ENCODE measurements around the gene TUBB4A. TPM values are rescaled to one million over a fixed set of nuclear protein-coding genes. Genes with fewer than 3 reads are reported as not detected.
"Not testable (repeated sequence)": the region's sequence is repeated elsewhere in the genome, so short reads cannot be mapped to it uniquely, and the experiment has no call there.

TUBB4A gene
- not detected for total RNA-seq

DNA sequence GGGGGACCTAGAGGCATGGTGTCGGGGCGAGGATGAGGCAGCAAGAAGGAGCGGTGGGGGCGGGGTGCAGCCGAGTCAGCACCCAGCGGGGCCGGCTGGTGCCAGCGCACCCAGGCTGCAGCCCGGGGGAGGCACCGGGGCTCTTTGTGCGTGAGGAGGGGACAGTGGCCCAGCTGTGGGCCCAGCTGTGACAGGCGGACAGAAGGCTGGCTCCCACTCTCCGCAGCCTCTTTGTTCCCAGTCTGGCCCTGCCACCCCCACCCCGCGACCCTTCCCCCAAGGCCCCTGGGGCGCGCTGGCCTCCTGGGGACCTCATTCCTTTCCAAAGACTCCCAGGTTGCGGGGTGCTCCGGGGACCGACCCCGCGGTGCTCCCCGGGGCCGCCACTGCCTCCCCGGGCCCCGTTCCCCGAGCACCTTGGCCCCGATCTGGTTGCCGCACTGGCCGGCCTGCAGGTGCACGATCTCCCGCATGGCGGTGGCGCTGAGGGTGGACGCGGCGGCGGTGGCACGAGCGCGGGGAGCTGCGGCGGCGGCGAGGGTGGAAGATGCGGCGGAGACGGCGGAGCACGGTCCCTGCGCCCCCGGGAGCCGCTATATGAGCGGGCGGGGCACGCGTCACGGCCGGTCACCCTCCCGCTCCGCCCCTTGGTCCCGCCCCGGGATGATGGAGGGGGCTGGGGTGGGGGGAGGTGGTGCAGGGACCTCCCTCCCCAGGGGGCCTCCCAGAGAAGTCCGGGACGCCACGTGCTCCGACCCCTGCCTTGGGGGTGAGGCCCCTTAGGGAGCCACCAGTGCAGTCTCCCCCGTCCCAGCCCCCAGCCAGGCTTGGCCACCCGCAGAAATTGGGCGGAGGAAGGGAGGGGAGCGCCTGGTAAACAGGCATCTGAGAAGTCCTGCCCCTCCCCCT, at the start of gene TUBB4A:
TUBB4A (minus strand) TSS at position 570 of the 909 bp plus-strand sequence; CDS start at position 473, 97 bp downstream.
- DNase-seq = no peak

DNA sequence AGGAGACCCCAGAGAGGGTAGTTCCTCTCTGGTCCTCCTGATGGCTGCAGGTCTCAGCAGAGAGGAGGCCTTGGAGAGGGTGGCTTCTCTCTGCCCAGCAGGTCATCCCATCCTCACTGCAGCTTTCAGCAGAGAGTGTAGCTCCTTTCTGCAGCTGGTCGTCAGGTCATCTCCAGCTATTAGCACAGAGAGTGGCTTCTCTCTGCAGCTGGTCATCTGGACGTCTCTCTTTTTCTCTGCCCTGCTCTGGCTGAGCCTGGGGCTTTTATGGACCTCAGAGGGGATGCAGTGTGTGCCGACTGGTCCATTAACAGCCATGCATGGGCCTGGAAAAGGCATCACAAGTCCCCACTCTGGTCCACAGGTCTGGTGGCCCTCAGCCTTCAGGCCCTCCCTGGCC, 49.0 kb upstream of the TUBB4A start:
- no peak for DNase-seq

DNA sequence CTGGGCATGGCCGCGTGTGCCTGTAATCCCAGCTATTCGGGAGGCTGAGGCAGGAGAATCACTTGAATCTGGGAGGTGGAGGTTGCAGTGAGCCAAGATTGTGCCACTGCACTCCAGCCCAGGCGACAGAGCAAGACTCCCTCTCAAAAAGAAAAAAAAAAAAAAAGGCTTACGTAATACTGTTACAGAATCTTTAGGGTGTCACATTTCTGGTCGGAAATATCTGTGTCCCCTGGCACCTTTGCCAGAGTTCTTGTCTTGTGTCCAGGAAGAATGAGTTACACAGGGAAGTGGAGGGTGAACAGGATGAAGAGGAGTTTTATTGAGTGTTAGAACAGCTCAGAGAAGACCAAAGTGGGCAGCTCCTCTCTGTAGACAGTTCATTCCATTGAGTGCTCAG, 48.6 kb upstream of the TUBB4A start:
- DNase-seq = not testable (repeated sequence)

DNA sequence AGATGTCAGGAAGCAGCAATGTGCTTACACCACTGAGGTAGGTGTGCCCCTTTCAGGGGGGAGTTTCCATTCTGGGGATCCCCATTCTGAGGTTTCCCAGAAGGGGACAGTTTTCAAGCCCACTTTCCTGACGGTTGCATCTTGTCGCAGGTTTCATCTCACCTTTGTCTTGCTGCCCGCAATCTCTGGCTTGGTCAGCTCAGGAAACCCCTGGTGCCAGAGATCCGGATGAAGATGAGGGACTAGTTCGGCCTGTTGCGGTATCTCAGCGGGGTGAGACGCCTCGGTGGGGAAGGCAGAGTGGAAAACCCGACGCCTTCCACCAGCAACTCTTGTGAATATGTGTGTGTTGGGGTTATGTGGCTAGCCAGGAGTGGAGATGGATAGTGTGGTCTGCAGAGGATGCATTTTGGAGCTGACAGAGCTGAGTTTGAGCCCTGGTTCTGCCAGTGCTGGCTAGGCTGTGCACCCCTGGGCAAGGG, 41.8 kb upstream of the TUBB4A start:
- no peak for DNase-seq

DNA sequence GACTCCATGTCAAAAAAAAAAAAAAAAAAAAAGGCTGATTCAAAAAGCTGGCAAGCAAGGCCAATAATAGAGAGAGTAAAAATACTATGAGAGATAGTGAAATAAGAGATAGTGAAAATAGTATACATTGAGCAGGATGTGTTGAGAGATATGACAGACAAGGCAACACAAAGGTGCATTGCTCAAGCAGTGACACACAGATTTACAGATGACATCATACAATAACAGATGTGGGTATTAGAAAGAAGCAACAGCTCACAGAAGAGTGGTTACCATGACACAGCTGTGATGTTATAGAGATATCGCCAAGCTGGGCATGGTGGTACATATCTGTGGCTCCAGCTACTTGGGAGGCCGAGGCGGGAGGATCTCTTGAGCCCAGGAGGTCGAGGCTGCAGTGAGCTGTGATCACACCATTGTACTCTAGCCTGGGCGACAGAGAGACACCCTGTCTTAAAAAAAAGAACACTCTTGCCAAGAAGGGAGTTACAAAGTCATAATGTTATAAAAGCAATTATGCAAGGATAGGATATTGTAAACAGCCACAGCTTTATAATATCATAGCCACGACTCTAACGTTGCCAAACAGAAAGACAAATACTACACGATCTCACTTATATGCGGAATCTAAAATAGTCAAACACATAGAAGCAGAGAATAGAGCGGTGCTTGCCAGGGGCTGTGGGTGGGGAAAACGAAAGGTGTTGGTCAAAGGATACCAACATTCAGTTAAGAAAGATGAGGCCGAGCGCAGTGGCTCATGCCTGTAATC, 39.0 kb upstream of the TUBB4A start:
- no peak for DNase-seq

DNA sequence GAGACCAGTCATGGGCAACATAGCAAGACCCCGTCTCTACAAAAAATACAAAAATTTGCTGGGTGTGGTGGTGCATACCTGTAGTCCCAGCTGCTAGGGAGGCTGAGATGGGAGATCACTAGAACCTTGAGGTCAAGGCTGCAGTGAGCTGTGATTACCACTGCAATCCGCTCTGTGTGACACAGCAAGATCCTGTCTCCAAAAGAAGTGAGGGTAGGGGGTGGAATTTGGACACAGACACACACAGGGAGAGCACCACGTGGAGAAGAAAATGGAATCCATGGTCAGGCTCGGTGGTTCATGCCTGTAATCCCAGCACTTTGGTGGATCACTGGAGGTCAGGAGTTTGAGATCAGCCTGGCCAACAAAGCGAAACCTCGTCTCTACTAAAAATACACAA, 37.4 kb upstream of the TUBB4A start:
- DNase-seq = no peak

DNA sequence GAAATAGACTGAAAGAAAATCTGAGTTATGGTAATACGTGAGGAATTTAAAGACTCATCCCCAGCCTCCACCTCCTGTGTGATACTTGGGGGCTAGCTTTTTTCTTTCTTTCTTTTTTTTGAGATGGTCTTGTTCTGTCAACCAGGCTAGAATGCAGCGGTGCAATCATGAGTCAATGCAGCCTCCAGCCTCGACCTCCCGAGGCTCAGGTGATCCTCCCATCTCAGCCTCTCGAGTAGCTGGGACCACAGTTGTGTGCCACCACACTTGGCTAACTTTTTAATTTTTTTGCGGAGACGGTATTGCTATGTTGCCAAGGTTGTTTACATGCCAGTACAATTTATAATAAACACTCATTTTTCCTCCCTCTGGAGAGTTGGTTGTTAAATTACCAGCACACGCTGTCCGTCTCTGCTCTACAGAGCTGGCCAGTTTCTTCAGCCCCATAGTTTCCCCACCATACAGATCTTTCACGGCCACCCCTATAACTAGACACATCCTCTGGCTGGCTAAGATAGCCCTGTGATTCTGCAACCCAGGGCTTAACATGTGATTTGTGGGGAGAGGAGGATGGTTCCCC, 33.5 kb upstream of the TUBB4A start:
- DNase-seq = no peak

DNA sequence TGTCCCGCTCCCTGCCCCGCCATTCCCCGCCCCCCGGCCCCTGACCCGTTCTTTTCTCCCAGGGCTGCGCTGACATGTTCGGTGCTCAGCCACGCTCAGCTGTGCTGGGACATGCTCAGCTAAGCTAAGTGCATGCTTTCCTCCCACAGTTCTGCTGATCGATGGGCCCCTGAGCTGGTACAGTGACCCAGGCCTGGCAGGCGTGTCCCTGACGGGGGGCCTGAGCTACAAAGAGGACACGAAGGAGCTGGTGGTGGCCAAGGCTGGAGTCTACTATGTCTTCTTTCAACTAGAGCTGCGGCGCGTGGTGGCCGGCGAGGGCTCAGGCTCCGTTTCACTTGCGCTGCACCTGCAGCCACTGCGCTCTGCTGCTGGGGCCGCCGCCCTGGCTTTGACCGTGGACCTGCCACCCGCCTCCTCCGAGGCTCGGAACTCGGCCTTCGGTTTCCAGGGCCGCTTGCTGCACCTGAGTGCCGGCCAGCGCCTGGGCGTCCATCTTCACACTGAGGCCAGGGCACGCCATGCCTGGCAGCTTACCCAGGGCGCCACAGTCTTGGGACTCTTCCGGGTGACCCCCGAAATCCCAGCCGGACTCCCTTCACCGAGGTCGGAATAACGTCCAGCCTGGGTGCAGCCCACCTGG, 32.5 kb upstream of the TUBB4A start:
- DNase-seq = no peak

DNA sequence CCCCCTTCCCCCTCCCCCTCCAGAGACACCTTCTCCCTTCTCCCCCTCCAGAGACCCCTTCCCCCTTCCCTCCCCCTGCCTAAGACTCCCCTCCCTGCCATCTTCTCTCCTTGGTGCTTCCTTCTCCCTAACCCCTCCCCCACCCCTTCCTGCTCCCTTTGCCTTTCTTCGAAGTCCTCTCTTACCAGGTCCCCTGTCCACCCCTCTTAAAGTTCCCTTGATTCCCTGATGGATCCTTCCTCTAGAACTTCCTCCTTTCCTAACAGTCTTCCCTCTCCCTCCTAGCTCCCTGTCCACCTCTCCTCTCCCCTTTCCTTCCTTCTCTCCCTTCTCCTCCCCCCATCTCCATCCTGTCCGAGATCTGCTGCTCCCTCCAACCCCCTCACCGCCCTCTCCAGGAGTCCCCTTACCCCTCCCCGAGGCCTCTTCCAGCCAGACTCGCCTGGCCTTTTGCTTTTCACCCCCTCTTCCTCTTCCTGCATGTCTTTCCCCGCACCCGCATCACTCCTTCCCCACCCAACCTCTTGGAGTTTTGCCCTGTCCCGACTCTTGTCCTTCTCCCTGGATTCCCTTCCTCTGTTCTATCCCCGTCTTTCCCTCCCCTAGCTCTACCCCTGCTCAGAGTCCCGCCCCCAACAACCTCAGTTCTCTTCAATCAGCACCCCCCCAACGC, 31.8 kb upstream of the TUBB4A start:
- DNase-seq = no peak

DNA sequence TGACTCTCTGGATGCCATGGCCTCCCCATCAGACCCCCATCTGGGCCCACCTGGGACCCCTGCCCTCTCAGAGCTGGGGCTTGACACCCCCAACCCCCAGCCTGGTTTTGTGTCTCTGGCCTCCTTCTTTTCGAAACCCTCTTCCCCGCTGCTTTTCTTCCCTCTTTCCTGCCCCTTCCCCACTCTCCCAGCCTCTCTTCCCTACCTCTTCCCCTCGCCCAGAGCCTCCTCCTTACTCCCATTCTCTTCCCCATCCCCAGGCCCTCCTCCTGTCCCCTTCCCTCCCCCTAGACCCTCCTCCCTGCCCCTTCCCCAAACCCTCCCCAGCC, 30.9 kb upstream of the TUBB4A start:
- DNase-seq = no peak

DNA sequence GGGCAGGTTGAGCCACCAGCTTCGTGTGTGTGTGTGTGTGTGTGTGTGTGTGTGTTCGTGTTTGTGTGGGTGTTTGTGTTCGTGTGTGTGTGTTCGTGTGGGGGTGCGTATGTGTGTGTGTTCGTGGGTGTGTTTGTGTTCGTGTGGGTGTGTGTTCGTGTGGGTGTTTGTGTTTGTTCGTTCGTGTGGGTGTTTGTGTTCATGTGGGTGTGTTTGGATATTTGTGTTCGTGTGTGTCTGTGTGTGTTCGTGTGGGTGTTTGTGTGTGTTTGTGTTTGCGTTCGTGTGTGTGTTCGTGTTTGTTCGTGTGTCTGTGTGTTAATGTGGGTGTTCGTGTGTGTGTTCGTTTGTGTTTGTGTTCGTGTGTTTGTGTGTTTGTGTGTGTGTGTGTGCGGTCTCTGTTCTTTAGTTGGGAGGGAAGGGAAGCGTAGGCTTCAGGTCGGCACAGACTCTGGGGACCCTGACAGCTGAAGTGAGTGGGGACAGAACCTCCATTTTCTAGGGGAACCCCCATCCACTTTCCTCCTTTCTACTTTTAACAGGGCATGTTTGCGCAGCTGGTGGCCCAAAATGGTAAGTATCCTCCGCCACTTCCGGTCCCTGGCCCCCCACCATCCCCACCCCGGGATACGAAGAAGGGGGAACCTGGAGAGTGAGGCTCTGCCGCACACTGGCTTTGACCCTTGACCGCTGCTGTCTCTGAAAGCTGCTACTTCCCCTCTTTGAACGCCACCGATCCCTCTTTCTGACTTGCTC, 30.3 kb upstream of the TUBB4A start:
- no peak for DNase-seq

DNA sequence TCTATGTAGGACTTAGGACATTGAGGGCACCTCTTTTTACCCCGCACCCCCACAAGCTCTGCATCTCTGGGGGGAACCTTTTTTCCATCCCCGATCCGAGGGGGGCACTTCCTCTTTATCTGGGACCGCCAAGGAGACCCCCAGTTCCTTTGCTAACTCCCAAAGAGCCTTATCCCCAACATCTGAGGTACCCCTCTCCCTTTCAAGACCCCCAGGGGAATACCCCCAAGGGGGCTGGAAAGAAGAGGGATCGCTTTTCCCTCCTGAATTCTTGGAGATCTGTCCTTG, 29.8 kb upstream of the TUBB4A start:
- no peak for DNase-seq

DNA sequence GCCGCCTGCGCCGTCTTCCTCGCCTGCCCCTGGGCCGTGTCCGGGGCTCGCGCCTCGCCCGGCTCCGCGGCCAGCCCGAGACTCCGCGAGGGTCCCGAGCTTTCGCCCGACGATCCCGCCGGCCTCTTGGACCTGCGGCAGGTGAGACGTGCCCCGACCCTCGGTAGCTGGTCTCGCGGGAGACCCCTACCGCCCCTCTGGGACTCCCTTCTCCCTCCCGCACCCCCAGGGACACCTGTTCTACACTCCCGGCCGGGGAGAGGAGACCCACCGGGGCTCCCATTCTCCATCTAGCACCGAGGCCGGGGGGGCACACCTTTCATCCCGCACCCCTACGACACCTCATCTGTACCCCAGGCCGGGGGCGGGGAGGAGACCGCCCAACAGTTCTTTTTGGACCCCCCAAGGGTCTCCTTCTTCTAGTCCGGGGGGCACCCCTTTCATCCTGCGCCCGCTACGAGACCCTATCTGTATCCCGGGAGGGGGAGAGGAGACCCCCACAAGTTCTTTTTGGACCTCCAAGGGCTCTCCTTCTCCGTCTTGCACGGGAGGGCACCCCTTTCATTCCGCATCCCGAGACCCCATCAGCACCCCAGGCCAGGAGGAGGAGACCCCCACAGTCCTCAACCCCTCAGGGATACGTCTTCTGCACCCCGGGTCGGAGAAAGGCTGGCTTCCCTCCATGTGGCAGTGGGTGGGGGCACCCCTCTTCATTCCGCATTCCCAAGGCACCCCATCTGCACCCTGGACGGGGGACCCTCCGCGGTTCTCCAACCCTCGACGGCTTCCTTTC, 29.2 kb upstream of the TUBB4A start:
- no peak for DNase-seq

DNA sequence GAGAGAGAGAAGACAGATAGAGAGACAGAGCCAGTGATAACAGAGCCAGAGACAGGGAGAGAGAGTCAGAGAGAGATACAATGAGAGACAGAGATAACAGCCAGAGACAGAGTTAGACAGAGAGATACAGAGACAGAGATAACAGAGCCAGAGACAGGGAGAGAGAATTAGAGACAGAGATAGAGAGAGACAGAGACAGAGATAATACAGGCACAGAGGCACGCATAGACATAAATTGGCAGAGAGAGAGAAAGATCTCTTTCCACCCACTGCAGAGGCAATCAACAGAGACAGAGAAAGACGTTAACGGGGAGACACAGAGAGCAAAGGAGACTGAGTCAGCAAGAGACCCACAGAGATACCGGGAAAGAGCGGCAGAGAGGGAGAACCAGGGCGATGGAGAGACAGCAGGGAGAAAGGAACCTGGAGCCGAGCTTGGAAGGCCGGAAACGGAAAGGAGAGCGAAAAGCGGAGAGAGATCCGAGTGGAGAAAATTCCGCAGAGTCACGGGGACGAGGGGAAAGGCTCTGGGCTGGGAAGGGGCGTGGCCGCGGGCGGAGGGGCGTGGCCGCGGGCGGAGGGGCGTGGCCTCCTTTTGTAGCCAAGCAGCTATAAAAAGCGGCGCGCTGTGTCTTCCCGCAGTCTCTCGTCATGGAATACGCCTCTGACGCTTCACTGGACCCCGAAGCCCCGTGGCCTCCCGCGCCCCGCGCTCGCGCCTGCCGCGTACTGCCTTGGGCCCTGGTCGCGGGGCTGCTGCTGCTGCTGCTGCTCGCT, 28.5 kb upstream of the TUBB4A start, which contains the start of gene TNFSF9:
TNFSF9 (plus strand) TSS at position 641 of the 777 bp plus-strand sequence; CDS start at position 652, 11 bp downstream.
- peak; percentile 72 for DNase-seq

DNA sequence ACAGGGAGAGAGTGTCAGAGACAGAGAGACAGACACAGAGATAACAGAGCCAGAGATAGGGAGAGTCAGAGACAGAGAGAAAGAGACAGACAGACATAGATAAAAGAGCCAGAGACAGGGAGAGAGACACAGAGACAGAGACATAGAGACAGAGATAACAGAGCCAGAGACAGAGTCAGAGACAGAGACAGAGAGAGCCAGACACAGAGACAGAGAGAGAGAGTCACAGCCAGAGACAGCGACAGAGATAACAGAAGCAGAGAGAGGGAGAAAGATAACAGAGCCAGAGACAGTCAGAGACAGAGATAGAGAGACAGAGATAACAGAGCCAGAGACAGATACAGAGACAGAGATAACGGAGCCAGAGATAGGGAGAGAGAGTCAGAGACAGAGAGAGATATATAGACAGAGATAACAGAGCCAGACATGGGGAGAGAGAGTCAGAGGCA, 27.9 kb upstream of the TUBB4A start:
- DNase-seq = no peak

DNA sequence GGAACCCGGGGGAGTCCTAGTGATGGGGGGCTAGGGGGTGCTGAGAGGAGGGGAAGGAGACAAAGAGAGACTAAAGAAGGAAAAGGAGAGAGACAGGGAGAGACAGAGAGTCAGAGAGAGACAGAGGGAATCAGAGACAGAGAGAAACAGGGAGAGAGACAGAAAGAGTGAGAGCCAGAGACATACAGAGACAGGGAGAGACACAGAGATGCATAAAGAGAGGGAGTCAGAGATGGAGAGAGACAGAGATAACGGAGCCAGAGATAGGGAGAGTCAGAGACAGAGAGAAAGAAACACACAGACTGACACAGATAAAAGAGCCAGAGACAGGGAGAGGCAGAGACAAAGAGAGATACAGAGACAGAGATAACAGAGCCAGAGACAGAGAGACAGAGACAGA, 27.2 kb upstream of the TUBB4A start:
- no peak for DNase-seq

DNA sequence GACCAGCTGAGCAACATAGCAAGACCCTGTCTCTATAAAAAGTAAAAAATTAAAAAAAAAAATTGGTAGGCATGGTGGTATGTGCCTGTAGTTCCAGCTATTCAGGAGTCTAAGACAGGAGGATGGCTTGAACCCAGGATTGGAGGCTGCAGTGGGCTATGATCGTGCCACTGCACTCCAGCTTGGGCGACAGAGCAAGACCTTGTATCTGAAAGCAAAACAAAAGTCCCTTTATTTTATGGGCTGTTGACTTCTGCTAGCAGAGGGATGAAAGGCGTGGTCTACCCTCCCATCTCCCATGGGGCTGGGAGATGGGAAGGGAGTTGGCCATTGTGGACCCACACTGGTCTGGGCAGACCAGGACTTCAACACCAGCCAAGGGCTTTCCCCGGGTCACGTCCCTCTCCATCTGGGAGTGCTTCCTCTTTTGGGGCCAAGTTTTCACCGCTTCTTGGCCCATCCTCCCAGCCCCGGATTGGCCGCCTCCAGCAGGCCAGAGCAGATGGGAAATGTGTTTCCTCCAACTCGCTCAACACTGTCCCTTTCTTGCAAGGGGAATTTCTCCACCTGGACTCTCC, 26.5 kb upstream of the TUBB4A start:
- DNase-seq = no peak

DNA sequence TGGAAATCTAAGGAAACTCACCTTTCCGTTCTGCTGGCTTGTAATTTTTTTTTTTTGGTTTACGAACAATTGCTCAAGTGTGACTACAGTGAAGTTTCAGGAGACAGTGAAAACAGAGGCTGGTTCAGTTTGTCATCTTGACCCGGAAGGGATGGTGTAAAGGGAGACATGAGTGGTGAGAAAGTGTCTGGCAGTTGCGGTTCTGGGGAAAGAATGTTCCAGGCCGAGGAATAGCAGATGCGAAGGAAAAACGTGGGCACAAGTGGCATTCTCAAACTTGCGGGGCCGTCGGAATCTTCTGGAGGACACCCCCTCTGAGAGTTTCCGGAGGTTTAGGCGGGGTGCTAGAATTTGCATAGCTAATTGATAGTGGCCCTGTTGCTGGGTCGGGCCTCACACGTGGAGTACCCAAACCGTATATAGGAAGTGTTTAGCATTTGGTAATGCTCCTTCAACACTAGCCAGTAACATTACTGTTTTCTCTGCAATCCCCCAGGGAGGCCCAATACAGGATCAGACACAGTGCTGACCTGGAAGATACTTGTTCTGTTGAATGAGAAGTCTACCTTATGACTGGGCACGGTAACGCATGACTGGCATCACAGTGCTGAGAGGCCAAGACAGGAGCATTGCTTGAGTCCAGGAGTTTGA, 25.9 kb upstream of the TUBB4A start:
- no peak for DNase-seq

DNA sequence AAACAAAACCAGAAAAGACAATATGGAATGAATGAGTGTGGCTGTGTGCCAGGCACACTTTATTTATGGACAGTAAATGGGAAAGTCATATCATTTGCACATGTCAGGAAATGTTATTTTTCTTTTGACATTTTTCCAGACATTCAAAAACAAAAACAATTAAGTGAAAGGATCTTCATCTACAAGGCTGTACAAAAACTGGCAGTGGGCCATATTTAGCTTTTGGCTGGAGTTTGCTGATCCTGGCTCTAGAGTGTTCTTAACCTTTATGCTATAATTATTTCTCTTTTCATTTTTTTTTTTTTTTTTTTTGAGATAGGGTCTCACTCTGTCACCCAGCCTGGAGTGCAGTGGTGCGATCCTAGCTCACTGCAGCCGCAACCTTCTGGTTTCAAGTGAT, 22.2 kb upstream of the TUBB4A start:
- DNase-seq = no peak

Data from effector CD4-positive, alpha-beta T cell (primary cell).